NT2/D1 (cell line): Measurements from ENCODE around the gene RCHY1.

Source experiments
- SUZ12 ChIP-seq: IDR thresholded peaks from 2 replicates; pipeline ENCODE4 v1.6.1; 2011; ENCODE audit not compliant: insufficient read length, insufficient read depth; ENCODE audit errors: extremely low read depth
- YY1 ChIP-seq: IDR thresholded peaks from 2 replicates; pipeline ENCODE4 v1.6.1; 2011; ENCODE audit not compliant: insufficient read length, insufficient read depth
- ZNF274 ChIP-seq: IDR thresholded peaks from 2 replicates; pipeline ENCODE4 v1.6.1; 2011; ENCODE audit warnings: mild to moderate bottlenecking, low read depth, low read length

GRCh38 chr4:75490155-75490554, 24.0 kb downstream of the RCHY1 start:
- no peak for TF ChIP-seq SUZ12
- no peak for TF ChIP-seq ZNF274
- no peak for TF ChIP-seq YY1
